SK-N-SH (cell line): ENCODE results near the gene OGFOD3. TPM values are rescaled to one million over a fixed set of nuclear protein-coding genes. Genes with fewer than 3 reads are reported as not detected.

Source experiments
- CTCF ChIA-PET: fragments of 300-600, 350-600 bp; formaldehyde crosslinking; extraction: SDS; loops from one replicate; lab custom pipeline; 2021; lab: Yijun Ruan, JAX
- POLR2A ChIA-PET: fragments of 350-600 bp; sonication (Branson Sonifier 250); formaldehyde crosslinking; extraction: SDS; loops from one replicate; lab custom pipeline; 2020; ENCODE audit warnings: antibody characterized with exemption, inconsistent platforms; lab: Yijun Ruan, JAX
- DNase-seq: peaks from one replicate; pipeline ENCODE4 v3.0.0; 2012
- H2AFZ ChIP-seq: fragments of 200-600 bp; sonication (generic); 2 replicates; pipeline ENCODE4 v1.8.1; 2016; ENCODE audit warnings: antibody characterized with exemption, mild to moderate bottlenecking, low read depth
- H3F3A ChIP-seq: fragments of 200-600 bp; sonication (generic); replicated peaks from 2 replicates; pipeline ENCODE3; 2016; ENCODE audit warnings: antibody characterized with exemption, mild to moderate bottlenecking; ENCODE audit not compliant: insufficient read depth
- H3K27ac ChIP-seq, 2 experiments: fragments of 200-500 bp in 1 of 2; fragments of 200-600 bp in 1 of 2; sonication (Bioruptor generic) in 1 of 2; sonication (generic), shearing (Covaris generic) in 1 of 2; 2 replicates each; pipeline versions ENCODE4 v1.5.1 to v1.6.1; 2014 to 2016; ENCODE audit warnings: low read depth in 2 of 2, inconsistent platforms in 1 of 2, low read length in 1 of 2, mild to moderate bottlenecking in 1 of 2, mixed read lengths in 1 of 2
- H3K27me3 ChIP-seq: fragments of 200-600 bp; sonication (generic), shearing (Covaris generic); 2 replicates; pipeline ENCODE4 v1.6.1; 2016; ENCODE audit warnings: mixed run types; ENCODE audit not compliant: insufficient read depth
- H3K36me3 ChIP-seq, 2 experiments: fragments of 200-500 bp in 1 of 2; fragments of 200-600 bp in 1 of 2; sonication (Bioruptor generic) in 1 of 2; sonication (generic) in 1 of 2; replicated peaks in 1 of 2; 2 replicates each; pipeline versions ENCODE3 to v1.5.1; 2014 to 2016; ENCODE audit warnings: low read length in 1 of 2, mild to moderate bottlenecking in 1 of 2; ENCODE audit not compliant: insufficient read depth in 2 of 2, control insufficient read depth in 1 of 2
- H3K4me1 ChIP-seq, 2 experiments: fragments of 200-500 bp in 1 of 2; fragments of 200-600 bp in 1 of 2; sonication (Bioruptor generic) in 1 of 2; sonication (generic), shearing (Covaris generic) in 1 of 2; 2 replicates each; pipeline versions ENCODE4 v1.5.1 to v1.6.1; 2014 to 2016; ENCODE audit warnings: low read depth in 1 of 2, low read length in 1 of 2, mixed run types in 1 of 2; ENCODE audit not compliant: insufficient read depth in 2 of 2, control insufficient read depth in 1 of 2
- H3K4me2 ChIP-seq: fragments of 200-600 bp; sonication (generic), shearing (Covaris generic); 2 replicates; pipeline ENCODE4 v1.6.1; 2017; ENCODE audit warnings: mixed run types
- H3K4me3 ChIP-seq, 2 experiments: fragments of 200-500 bp in 1 of 2; fragments of 200-600 bp in 1 of 2; sonication (Bioruptor generic) in 1 of 2; sonication (generic), shearing (Covaris generic) in 1 of 2; 2 replicates each; pipeline versions ENCODE4 v1.5.1 to v1.8.1; 2014 to 2016; ENCODE audit warnings: low read depth in 2 of 2, inconsistent platforms in 1 of 2, low read length in 1 of 2, mild to moderate bottlenecking in 1 of 2, mixed read lengths in 1 of 2, moderate library complexity in 1 of 2
- H3K79me2 ChIP-seq: fragments of 200-600 bp; sonication (generic); 2 replicates; pipeline ENCODE4 v1.8.1; 2017; ENCODE audit warnings: mild to moderate bottlenecking; ENCODE audit not compliant: insufficient read depth
- H3K9ac ChIP-seq: fragments of 200-600 bp; sonication (generic); 2 replicates; pipeline ENCODE4 v1.6.1; 2017; ENCODE audit warnings: mixed run types
- H3K9me2 ChIP-seq: fragments of 200-600 bp; sonication (generic); 2 replicates; pipeline ENCODE4 v1.6.1; 2017; ENCODE audit warnings: mixed run types
- H3K9me3 ChIP-seq: fragments of 200-600 bp; sonication (generic); 2 replicates; pipeline ENCODE4 v1.6.1; 2017; ENCODE audit warnings: mixed run types, mild to moderate bottlenecking, moderate library complexity
- H4K20me1 ChIP-seq: fragments of 200-600 bp; sonication (generic); 2 replicates; pipeline ENCODE4 v1.6.1; 2017; ENCODE audit warnings: mild to moderate bottlenecking, mixed run types; ENCODE audit not compliant: insufficient read depth
- CHD2 ChIP-seq: fragments of 150-350 bp; IDR thresholded peaks from 2 replicates; pipeline ENCODE4 v1.6.1; 2018; ENCODE audit warnings: low read length; ENCODE audit not compliant: partially characterized antibody
- ELF1 ChIP-seq: IDR thresholded peaks from 2 replicates; pipeline ENCODE4 v1.4.0; 2012
- EP300 ChIP-seq, 2 experiments: IDR thresholded peaks; 2 replicates each; pipeline versions ENCODE4 v1.4.0 to v1.6.1; 2012; ENCODE audit warnings: borderline replicate concordance in 1 of 2, low read depth in 1 of 2, low read length in 1 of 2
- EZH2phosphoT487 ChIP-seq: fragments of 200-600 bp; sonication (generic); IDR thresholded peaks from 2 replicates; pipeline ENCODE4 v1.6.1; 2017; ENCODE audit warnings: low read depth, mixed run types, mild to moderate bottlenecking, antibody characterized with exemption, moderate library complexity, borderline replicate concordance
- FOSL2 ChIP-seq: IDR thresholded peaks from 2 replicates; pipeline ENCODE4 v1.4.0; 2012; ENCODE audit warnings: low read depth, mild to moderate bottlenecking, moderate library complexity, borderline replicate concordance
- GABPA ChIP-seq: IDR thresholded peaks from 2 replicates; pipeline ENCODE4 v1.4.0; 2012; ENCODE audit warnings: low read depth, mild to moderate bottlenecking
- IRF3 ChIP-seq: fragments of 150-350 bp; IDR thresholded peaks from 2 replicates; pipeline ENCODE4 v1.6.1; 2016; ENCODE audit warnings: mild to moderate bottlenecking, low read depth, low read length
- JUND ChIP-seq: IDR thresholded peaks from 2 replicates; pipeline ENCODE4 v1.4.0; 2012
- MXI1 ChIP-seq: IDR thresholded peaks from 2 replicates; pipeline ENCODE4 v1.6.1; 2012; ENCODE audit warnings: mild to moderate bottlenecking, low read depth, low read length, improper control_type of control experiment
- NRF1 ChIP-seq: IDR thresholded peaks from 2 replicates; pipeline ENCODE4 v1.6.1; 2012; ENCODE audit warnings: low read depth, mild to moderate bottlenecking, low read length
- POLR2AphosphoS5 ChIP-seq: IDR thresholded peaks from 2 replicates; pipeline ENCODE4 v1.6.1; 2012; ENCODE audit warnings: low read depth, low read length
- RCOR1 ChIP-seq: fragments of 150-350 bp; IDR thresholded peaks from 2 replicates; pipeline ENCODE4 v1.6.1; 2017; ENCODE audit warnings: antibody characterized with exemption, low read length
- RXRA ChIP-seq: IDR thresholded peaks from 2 replicates; pipeline ENCODE4 v1.4.0; 2012; ENCODE audit warnings: low read depth, mild to moderate bottlenecking, borderline replicate concordance
- SIN3A ChIP-seq: IDR thresholded peaks from 2 replicates; pipeline ENCODE4 v1.6.1; 2012; ENCODE audit warnings: low read depth, mild to moderate bottlenecking, low read length, moderate library complexity, borderline replicate concordance
- TAF1 ChIP-seq: IDR thresholded peaks from 2 replicates; pipeline ENCODE4 v1.6.1; 2012; ENCODE audit warnings: low read depth, mild to moderate bottlenecking, low read length, moderate library complexity, borderline replicate concordance
- TEAD4 ChIP-seq: IDR thresholded peaks from 2 replicates; pipeline ENCODE4 v1.4.0; 2012; ENCODE audit warnings: mild to moderate bottlenecking, borderline replicate concordance; ENCODE audit not compliant: insufficient read depth
- YY1 ChIP-seq: IDR thresholded peaks from 2 replicates; pipeline ENCODE4 v1.4.0; 2012; ENCODE audit warnings: low read depth, mild to moderate bottlenecking
- WGBS: methylation state at CpG from one replicate; pipeline ENCODE4 v1.1.6; 2017; ENCODE audit warnings: low lambda C conversion rate; 5-methylcytosine and 5-hydroxymethylcytosine counted together
- polyA plus RNA-seq, 3 experiments: library from polyadenylated mRNA; depleted of rRNA; stranded (reverse); fragments of >200 nt; gene quantifications; 2 replicates each; pipeline ENCODE4 v1.2.3, GENCODE V29; 2012
- TF ChIP-seq, protein P1 (sequence below): IDR thresholded peaks from 2 replicates; pipeline ENCODE4 v1.4.0; 2012; ENCODE audit warnings: low read depth, borderline replicate concordance
- TF ChIP-seq, protein P2 (sequence below): IDR thresholded peaks from 2 replicates; pipeline ENCODE4 v1.4.0; 2012; ENCODE audit warnings: low read depth

The OGFOD3 gene
- polyA plus RNA-seq, 1 of the 3 experiments (the other 2 are of a cell fraction), result 68.2 TPM

GRCh38 chr17:82390015-82390859 lies 28.1 kb downstream of the OGFOD3 start:
- POLR2A ChIA-PET, result no interaction called here
- WGBS, result 93% methylated on average over 15 of the region's 34 CpGs
- no peak overlapping the region for H2AFZ ChIP-seq
- H3K9me3 ChIP-seq, result no peaks in the 10 kb centered on the region
- H3K27me3 ChIP-seq, result no peaks in the 10 kb centered on the region
- CTCF ChIA-PET, result no interaction called here
- H3K4me3 ChIP-seq, result no peak overlapping the region
- no peak overlapping the region for H3K9ac ChIP-seq
- peaks cover 0 to 2% of the 10 kb centered on the region in 2 experiments for H3K36me3 ChIP-seq
- no peaks in the 10 kb centered on the region for H3K79me2 ChIP-seq
- peaks cover under 1 to 30% of the 10 kb centered on the region in 2 experiments; a peak in 2 of 4 replicates for H3K4me1 ChIP-seq
- no peak for DNase-seq
- TF ChIP-seq POLR2AphosphoS5 (no peak), EP300 (IDR thresholded peaks at IDR 0.05; ENCODE audit: borderline replicate concordance in 1 of 2, low read depth in 1 of 2, low read length in 1 of 2) (no peak), CHD2 (no peak), TAF1 (no peak), FOSL2 (no peak), NRF1 (no peak), RCOR1 (no peak), EZH2phosphoT487 (no peak)
- TF ChIP-seq, protein P1, sequence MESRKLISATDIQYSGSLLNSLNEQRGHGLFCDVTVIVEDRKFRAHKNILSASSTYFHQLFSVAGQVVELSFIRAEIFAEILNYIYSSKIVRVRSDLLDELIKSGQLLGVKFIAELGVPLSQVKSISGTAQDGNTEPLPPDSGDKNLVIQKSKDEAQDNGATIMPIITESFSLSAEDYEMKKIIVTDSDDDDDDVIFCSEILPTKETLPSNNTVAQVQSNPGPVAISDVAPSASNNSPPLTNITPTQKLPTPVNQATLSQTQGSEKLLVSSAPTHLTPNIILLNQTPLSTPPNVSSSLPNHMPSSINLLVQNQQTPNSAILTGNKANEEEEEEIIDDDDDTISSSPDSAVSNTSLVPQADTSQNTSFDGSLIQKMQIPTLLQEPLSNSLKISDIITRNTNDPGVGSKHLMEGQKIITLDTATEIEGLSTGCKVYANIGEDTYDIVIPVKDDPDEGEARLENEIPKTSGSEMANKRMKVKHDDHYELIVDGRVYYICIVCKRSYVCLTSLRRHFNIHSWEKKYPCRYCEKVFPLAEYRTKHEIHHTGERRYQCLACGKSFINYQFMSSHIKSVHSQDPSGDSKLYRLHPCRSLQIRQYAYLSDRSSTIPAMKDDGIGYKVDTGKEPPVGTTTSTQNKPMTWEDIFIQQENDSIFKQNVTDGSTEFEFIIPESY, result no peak
- peaks cover 2% of the 10 kb centered on the region; the same call in 1 of the 2 replicates for H4K20me1 ChIP-seq
- no peaks in the 10 kb centered on the region for H3K9me2 ChIP-seq
- peaks cover 4% of the 10 kb centered on the region for H3F3A ChIP-seq
- H3K27ac ChIP-seq, result no peak overlapping the region
- no peak overlapping the region for H3K4me2 ChIP-seq

DNA sequence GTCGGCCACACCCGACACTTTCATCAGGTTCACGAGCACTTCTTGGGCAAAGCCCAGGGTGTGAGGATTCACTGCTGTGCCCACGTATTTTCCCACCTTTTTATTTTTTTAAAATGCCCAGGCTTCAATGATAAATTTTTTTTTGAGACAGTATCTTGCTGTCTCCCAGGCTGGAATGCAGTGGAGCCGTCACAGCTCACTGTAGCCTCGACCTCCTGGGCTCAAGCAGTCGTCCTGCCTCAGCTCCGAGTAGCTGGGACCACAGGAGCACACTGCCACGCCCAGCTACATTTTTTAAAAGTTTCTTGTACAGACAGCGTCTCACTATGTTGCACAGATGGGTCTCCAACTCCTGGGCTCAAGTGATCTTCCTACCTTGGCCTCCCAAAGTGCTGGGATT lies 29.0 kb downstream of the OGFOD3 start:
- ChIA-PET POLR2A (no interaction called here), CTCF (no interaction called here)
- H2AFZ ChIP-seq, result no peak overlapping the region
- peaks cover 0 to 2% of the 10 kb centered on the region in 2 experiments for H3K36me3 ChIP-seq
- no peak overlapping the region for H3K4me3 ChIP-seq
- H3K79me2 ChIP-seq, result no peaks in the 10 kb centered on the region
- no peak overlapping the region for H3K4me2 ChIP-seq
- no peaks in the 10 kb centered on the region for H3K9me2 ChIP-seq
- no peaks in the 10 kb centered on the region for H3K9me3 ChIP-seq
- no peak overlapping the region for H3K9ac ChIP-seq
- no peak overlapping the region for H3K27ac ChIP-seq
- peaks cover 4% of the 10 kb centered on the region for H3F3A ChIP-seq
- DNase-seq, result no peak
- WGBS, result 89% methylated on average over 10 of the region's 10 CpGs
- peaks cover 6 to 38% of the 10 kb centered on the region in 2 experiments; a peak in 2 of 4 replicates for H3K4me1 ChIP-seq
- H3K27me3 ChIP-seq, result no peaks in the 10 kb centered on the region
- H4K20me1 ChIP-seq, result peaks cover 8% of the 10 kb centered on the region; the same call in 1 of the 2 replicates
- no peak for TF ChIP-seq TAF1
- no peak for TF ChIP-seq GABPA
- TF ChIP-seq RXRA, result no peak
- TF ChIP-seq JUND, result no peak
- no peak for TF ChIP-seq ELF1
- TF ChIP-seq, protein P1, result no peak
- TF ChIP-seq MXI1, result no peak
- TF ChIP-seq, protein P2, sequence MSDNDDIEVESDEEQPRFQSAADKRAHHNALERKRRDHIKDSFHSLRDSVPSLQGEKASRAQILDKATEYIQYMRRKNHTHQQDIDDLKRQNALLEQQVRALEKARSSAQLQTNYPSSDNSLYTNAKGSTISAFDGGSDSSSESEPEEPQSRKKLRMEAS, result no peak
- no peak for TF ChIP-seq TEAD4
- no peak for TF ChIP-seq SIN3A
- no peak for TF ChIP-seq IRF3
- TF ChIP-seq YY1, result no peak
- no peak for TF ChIP-seq EP300 (IDR thresholded peaks at IDR 0.05; ENCODE audit: borderline replicate concordance in 1 of 2, low read depth in 1 of 2, low read length in 1 of 2)
- TF ChIP-seq RCOR1, result no peak
- no peak for TF ChIP-seq CHD2
